OCI-LY3 (cell line): ENCODE data around the gene GNG11.

Source experiments
- CTCF ChIP-seq: fragments of 200-600, 300-600 bp; sonication (generic); IDR thresholded peaks from 2 replicates; pipeline ENCODE4 v1.5.1; 2014; ENCODE audit warnings: antibody characterized with exemption, low read length, low read depth
- EZH2phosphoT487 ChIP-seq: fragments of 200-600 bp; shearing (Covaris generic); IDR thresholded peaks from 2 replicates; pipeline ENCODE4 v1.6.1; 2018; ENCODE audit warnings: antibody characterized with exemption, mixed run types, low read depth

- TF ChIP-seq CTCF = no peak
- TF ChIP-seq EZH2phosphoT487 = no peak
Measured at GRCh38 chr7:93882468-93882867, 39.1 kb upstream of the GNG11 start.
